ENCODE measurements around the gene ASF1B.

ASF1B gene

DNA sequence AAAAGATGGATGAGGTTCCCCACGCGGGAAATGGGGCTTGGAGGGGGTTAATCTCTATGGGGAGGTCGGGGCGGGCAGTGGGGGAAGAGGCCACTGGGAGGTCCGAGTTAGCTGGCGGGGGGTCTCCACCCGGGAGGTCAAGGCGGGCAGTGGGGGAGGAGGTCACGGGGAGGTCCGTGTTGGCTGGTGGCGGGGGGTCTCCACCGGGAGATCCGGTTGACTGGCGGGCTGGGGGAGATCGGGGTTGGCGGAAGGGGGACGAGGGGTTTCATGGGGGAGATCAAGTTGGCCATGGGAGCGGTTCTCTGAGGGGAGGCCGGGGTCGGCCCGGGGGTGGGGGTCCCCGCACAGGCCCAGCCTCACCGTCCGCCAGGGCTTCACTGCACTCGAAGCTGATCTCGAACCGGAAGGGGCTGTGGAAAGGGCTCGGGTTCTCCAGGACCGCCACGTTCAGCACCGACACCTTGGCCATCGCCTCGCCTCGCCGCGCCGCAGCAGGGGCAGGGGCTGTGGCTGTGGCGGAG is 342 bp downstream of the ASF1B start:
- Mint-ChIP-seq H3K27ac (peak overlapping the region; percentile 86), H3K4me3 (peak overlapping the region; percentile 88), H3K4me1 (peaks cover 47% of the 10 kb centered on the region), H3K9me3 (no peaks in the 10 kb centered on the region), H3K36me3 (ENCODE audit: low read depth) (peaks cover 9% of the 10 kb centered on the region), H3K27me3 (ENCODE audit: low read depth, poor library complexity) (peaks cover 3% of the 10 kb centered on the region)
- TF ChIP-seq, protein P1, sequence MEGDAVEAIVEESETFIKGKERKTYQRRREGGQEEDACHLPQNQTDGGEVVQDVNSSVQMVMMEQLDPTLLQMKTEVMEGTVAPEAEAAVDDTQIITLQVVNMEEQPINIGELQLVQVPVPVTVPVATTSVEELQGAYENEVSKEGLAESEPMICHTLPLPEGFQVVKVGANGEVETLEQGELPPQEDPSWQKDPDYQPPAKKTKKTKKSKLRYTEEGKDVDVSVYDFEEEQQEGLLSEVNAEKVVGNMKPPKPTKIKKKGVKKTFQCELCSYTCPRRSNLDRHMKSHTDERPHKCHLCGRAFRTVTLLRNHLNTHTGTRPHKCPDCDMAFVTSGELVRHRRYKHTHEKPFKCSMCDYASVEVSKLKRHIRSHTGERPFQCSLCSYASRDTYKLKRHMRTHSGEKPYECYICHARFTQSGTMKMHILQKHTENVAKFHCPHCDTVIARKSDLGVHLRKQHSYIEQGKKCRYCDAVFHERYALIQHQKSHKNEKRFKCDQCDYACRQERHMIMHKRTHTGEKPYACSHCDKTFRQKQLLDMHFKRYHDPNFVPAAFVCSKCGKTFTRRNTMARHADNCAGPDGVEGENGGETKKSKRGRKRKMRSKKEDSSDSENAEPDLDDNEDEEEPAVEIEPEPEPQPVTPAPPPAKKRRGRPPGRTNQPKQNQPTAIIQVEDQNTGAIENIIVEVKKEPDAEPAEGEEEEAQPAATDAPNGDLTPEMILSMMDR (IDR thresholded peaks at IDR 0.05), result no peak
- no peak for DNase-seq

DNA sequence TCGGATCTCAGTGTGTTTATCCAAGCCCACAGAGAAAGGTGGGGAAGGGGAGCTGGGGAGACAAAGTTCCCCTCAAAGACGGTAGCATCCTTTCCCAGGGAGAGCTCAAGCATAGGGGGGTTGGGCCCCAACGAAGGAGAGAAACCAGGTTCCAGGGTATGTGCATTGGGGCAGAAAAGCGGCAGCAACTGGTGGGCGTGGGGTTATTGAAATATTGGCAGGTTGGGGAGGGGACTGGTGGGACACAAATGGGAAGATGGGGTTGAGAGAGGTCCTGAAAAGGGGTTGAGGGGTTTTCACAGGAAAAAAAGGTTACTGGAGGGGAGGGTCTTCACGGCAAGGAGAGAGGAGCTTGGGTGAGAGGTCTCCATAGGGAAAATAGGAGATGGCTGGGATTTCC is 1.0 kb downstream of the ASF1B start:
- TF ChIP-seq, protein P1 (IDR thresholded peaks at IDR 0.05), result no peak
- H3K4me1 Mint-ChIP-seq, result peaks cover 47% of the 10 kb centered on the region
- peaks cover 3% of the 10 kb centered on the region for H3K27me3 Mint-ChIP-seq (ENCODE audit: low read depth, poor library complexity)
- H3K4me3 Mint-ChIP-seq, result peak overlapping the region; percentile 88
- DNase-seq, result no peak
- H3K9me3 Mint-ChIP-seq, result no peaks in the 10 kb centered on the region
- peak overlapping the region; percentile 86 for H3K27ac Mint-ChIP-seq
- H3K36me3 Mint-ChIP-seq (ENCODE audit: low read depth), result peaks cover 9% of the 10 kb centered on the region

DNA sequence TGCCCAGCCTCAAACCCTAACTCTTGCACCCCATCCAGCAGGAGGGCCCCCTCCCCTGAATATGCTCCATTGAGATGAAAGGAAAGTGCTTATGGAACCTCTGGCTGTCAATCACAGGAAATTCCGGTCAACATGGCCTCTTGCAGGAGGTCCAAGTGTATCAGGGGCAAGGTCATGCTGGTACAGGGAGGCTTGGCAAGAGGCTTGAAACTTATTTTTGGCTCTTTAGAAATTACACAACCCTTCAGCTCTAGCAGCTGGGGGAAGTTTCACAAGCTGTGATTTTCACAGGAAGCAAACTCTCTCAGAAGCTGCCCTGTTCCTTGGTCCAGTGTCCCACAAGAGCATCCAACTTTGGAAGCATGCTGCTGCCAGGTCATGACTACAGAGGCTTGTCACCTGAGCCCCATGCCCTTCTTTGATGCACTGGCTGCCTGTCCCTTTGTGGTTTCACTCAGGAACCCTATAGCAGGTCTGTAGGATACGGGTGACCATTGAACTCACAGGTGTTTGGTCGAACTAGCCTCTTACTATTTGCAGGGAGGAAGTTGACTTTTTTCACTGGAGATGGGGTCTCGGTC is 8.4 kb downstream of the ASF1B start:
- peaks cover 3% of the 10 kb centered on the region for H3K27me3 Mint-ChIP-seq (ENCODE audit: low read depth, poor library complexity)
- no peaks in the 10 kb centered on the region for H3K9me3 Mint-ChIP-seq
- peaks cover 19% of the 10 kb centered on the region for H3K36me3 Mint-ChIP-seq (ENCODE audit: low read depth)
- H3K4me3 Mint-ChIP-seq, result no peak overlapping the region
- peaks cover 8% of the 10 kb centered on the region for H3K4me1 Mint-ChIP-seq
- no peak overlapping the region for H3K27ac Mint-ChIP-seq
- TF ChIP-seq, protein P1 (IDR thresholded peaks at IDR 0.05), result no peak
- DNase-seq, result no peak

DNA sequence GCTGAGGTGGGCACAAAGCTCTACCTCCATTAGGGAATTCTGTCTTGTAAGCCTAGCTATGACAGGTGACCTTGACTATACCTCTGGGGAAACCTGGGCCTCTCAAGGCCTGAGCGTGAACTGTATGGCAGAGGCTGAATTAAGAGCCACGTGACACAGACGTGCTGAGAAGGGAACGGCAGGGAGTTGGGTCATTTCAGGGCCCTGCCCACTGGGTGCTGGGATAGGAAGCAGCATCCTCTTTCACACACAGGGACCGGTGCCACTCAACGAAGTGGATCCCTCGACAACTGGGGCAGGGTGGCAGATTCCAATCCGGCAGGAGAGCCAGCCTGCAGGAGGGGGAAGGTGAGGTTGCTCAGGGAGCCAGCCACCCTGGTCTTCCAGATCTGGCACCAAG is 9.2 kb downstream of the ASF1B start:
- TF ChIP-seq, protein P1 (IDR thresholded peaks at IDR 0.05), result no peak
- Mint-ChIP-seq H3K9me3 (no peaks in the 10 kb centered on the region), H3K27ac (no peak overlapping the region)

DNA sequence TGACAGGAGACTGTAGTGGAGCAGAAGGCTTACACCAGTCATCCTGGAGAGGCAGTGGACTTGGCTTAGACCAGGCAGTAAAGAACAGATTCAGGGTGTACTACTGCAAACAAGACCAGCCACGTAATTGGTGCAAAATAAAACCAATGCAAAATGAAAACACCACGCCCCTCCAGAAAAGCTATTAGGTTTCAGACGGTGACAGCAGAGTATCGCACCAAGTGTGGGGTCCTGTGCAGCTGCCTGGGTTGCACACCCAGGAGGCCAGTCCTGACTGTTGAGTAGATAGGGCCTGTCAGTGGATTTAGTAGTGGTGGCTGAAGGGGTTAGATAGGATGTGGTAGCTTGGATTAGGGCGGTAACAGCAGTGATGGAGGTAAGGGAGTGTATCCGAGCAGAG is 13.5 kb downstream of the ASF1B start:
- TF ChIP-seq, protein P1 (IDR thresholded peaks at IDR 0.05), result no peak
- Mint-ChIP-seq H3K4me3 (no peak overlapping the region), H3K36me3 (ENCODE audit: low read depth) (peaks cover 26% of the 10 kb centered on the region), H3K9me3 (no peaks in the 10 kb centered on the region), H3K4me1 (peaks cover 23% of the 10 kb centered on the region), H3K27me3 (ENCODE audit: low read depth, poor library complexity) (no peaks in the 10 kb centered on the region), H3K27ac (no peak overlapping the region)
- DNase-seq, result no peak

More for the DNA sequence above, 9.2 kb downstream of the ASF1B start:
- H3K4me3 Mint-ChIP-seq, result no peak overlapping the region
- peaks cover 26% of the 10 kb centered on the region for H3K36me3 Mint-ChIP-seq (ENCODE audit: low read depth)
- H3K27me3 Mint-ChIP-seq (ENCODE audit: low read depth, poor library complexity), result peaks cover 3% of the 10 kb centered on the region
- DNase-seq, result no peak
- H3K4me1 Mint-ChIP-seq, result peaks cover 10% of the 10 kb centered on the region

DNA sequence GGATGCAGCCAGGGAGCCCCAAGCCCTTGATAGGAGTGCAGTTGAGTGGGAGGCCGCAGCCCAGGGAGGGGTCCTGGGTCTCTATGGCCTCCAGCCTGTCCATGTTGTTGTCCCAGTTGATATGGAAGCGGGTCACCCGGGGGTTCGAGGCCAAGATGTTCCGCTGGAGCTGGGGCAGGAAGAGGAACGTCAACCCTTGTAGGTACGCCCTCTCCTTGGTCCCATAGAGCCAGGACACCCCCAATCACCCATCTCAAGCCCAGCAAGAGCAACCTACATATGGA is 15.9 kb downstream of the ASF1B start:
- DNase-seq, result no peak
- Mint-ChIP-seq H3K4me1 (peaks cover 38% of the 10 kb centered on the region), H3K9me3 (no peaks in the 10 kb centered on the region), H3K27me3 (ENCODE audit: low read depth, poor library complexity) (peaks cover 2% of the 10 kb centered on the region), H3K27ac (no peak overlapping the region), H3K4me3 (no peak overlapping the region), H3K36me3 (ENCODE audit: low read depth) (peaks cover 18% of the 10 kb centered on the region)
- TF ChIP-seq, protein P1 (IDR thresholded peaks at IDR 0.05), result no peak

Data from nephron progenitor cell (in vitro differentiated cells).